Measurements from ENCODE around the gene ACOXL. TPM values are rescaled to one million over a fixed set of nuclear protein-coding genes. Genes with fewer than 3 reads are reported as not detected.

ACOXL gene
- total and polyA plus RNA-seq, 2 donors (not counting 3 experiments of a cell fraction or from before 2014, with no cell fraction given): not detected

DNA sequence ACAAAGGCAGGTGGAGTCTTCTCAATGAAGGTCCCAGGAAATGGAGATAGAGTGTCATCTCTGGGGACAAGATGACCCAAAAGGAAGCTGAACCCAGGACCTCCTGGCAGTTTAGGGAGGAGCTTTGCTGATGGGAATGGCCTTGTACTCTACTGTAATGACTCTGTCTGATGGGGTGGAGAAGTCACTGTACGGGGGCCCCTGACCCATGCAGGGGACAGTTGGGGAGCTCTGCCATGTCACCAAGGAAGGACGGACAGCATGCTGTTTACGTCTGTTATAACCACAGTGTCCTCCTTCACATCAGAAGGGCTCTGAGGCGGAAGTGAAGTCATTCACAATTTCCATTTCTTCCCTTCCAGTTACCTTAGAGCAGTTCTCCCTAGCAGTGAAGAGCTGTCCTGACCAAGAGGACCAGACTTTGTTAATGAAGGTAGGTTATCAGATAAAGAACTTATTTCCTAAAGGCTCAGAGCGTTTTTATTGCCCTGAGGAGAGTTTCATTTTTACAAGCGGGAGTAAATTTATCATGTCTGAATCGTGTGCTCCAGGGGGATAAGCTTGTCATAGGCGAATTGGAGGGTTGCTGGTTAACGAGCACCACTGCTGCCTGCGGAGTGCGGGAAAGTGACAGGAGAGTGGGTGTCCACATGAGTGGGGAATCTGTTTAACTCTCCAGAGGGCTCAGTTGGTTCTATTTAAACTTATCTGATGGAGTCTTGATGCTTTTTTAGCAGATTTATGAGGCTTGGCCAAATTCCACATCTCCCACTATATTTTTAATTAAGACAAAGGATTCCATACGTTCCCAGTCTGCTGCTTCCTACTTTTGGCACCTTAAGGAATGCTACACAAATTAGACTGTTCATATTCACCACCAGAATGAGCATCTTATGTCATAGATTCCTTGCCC is 316.7 kb downstream of the ACOXL start:
- H3K4me3 ChIP-seq (replicated peaks in 1 of 3; ENCODE audit: insufficient read depth in 1 of 3, low read depth in 1 of 3, low read length in 3 of 3): no peak overlapping the region
- no peak overlapping the region for H3K27ac ChIP-seq (ENCODE audit: insufficient read depth, low read depth, low read length)
- CTCF ChIA-PET: no interaction called here
- peaks cover 2 to 22% of the 10 kb centered on the region in 2 experiments for H3K27me3 ChIP-seq (ENCODE audit: control insufficient read depth in 2 of 2, insufficient read depth in 2 of 2, low read length in 2 of 2)
- no peaks in the 10 kb centered on the region for H3K79me2 ChIP-seq (ENCODE audit: control insufficient read depth, insufficient read depth, low read length)
- H3K36me3 ChIP-seq (ENCODE audit: control insufficient read depth in 2 of 2, extremely low read depth in 1 of 2, insufficient read depth in 2 of 2, low read length in 2 of 2): no peaks in the 10 kb centered on the region
- no peaks in the 10 kb centered on the region for H4K20me1 ChIP-seq (replicated peaks; ENCODE audit: control insufficient read depth, extremely low read depth, insufficient read depth, low read length)
- H3K4me1 ChIP-seq (ENCODE audit: control insufficient read depth, extremely low read depth, insufficient read depth, low read length): no peaks in the 10 kb centered on the region
- no peaks in the 10 kb centered on the region for H3K9me1 ChIP-seq (replicated peaks; ENCODE audit: control insufficient read depth, extremely low read depth, insufficient read depth, low read length)
- H2AFZ ChIP-seq (ENCODE audit: low read depth, low read length): no peak overlapping the region
- no peak overlapping the region for H3K4me2 ChIP-seq (ENCODE audit: insufficient read depth, low read length)
- no peak overlapping the region for H3K9ac ChIP-seq (replicated peaks; ENCODE audit: extremely low read depth, insufficient read depth, low read length)
- no peaks in the 10 kb centered on the region for H3K9me3 ChIP-seq (replicated peaks; ENCODE audit: control insufficient read depth, insufficient read depth, low read length)
- intact Hi-C loops (cut with micrococcal nuclease): no loop called here
- no TSS peak for BruUV-seq (replicated peaks)
- no peak for TF ChIP-seq FOS (IDR thresholded peaks at IDR 0.05; ENCODE audit: borderline replicate concordance, insufficient read depth, low read length)
- TF ChIP-seq, protein P1, sequence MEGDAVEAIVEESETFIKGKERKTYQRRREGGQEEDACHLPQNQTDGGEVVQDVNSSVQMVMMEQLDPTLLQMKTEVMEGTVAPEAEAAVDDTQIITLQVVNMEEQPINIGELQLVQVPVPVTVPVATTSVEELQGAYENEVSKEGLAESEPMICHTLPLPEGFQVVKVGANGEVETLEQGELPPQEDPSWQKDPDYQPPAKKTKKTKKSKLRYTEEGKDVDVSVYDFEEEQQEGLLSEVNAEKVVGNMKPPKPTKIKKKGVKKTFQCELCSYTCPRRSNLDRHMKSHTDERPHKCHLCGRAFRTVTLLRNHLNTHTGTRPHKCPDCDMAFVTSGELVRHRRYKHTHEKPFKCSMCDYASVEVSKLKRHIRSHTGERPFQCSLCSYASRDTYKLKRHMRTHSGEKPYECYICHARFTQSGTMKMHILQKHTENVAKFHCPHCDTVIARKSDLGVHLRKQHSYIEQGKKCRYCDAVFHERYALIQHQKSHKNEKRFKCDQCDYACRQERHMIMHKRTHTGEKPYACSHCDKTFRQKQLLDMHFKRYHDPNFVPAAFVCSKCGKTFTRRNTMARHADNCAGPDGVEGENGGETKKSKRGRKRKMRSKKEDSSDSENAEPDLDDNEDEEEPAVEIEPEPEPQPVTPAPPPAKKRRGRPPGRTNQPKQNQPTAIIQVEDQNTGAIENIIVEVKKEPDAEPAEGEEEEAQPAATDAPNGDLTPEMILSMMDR (IDR thresholded peaks at IDR 0.05; ENCODE audit: extremely low read depth in 1 of 2, insufficient read depth in 1 of 2, low read depth in 1 of 2, low read length in 2 of 2): no peak
- TF ChIP-seq, protein P2, sequence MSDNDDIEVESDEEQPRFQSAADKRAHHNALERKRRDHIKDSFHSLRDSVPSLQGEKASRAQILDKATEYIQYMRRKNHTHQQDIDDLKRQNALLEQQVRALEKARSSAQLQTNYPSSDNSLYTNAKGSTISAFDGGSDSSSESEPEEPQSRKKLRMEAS (IDR thresholded peaks at IDR 0.05; ENCODE audit: insufficient read depth, insufficient read length): no peak
- TF ChIP-seq POLR2A (IDR thresholded peaks at IDR 0.05; ENCODE audit: low read depth, low read length): no peak
- POLR2A ChIA-PET: no interaction called here
- DNase-seq (ENCODE audit: low read depth, low spot score): no peak
- no peak for FAIRE-seq
- dilution Hi-C loops (cut with MboI; ENCODE audit: extremely low pct_ligation_motif_present, low sequenced_read_pairs): no loop called here
